Neural progenitor cell (in vitro differentiated cells): ENCODE results near the gene CABP7.

ENCODE experiments used
- EZH2phosphoT487 ChIP-seq: fragments of 200-600 bp; sonication (generic); IDR thresholded peaks from 2 replicates; pipeline ENCODE4 v1.6.1; 2017; ENCODE audit warnings: antibody characterized with exemption
- TF ChIP-seq, protein P1 (sequence below): fragments of 200-600 bp; sonication (generic); IDR thresholded peaks from 2 replicates; pipeline ENCODE4 v1.5.1; 2017; ENCODE audit warnings: antibody characterized with exemption, mild to moderate bottlenecking

DNA sequence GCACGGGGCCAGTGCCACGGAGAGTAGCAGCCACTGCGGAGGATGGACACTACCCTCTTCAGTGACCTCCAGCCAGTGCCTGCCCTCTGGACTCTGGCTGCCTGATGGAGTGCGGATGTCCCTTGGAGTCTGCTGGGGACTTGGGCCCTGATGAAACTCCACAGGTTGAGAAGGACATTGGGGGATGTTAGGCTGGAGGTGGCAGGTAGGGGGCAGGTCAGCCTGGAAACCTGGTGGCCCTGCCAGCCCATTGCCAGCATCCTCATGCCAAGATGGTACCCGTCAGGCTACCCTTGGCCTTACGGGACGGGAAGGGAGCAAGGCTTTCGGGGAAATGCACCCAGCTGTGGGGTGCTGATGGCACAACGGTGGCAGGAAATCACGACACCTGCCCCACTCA is 4.0 kb downstream of the CABP7 start:
- TF ChIP-seq, protein P1, sequence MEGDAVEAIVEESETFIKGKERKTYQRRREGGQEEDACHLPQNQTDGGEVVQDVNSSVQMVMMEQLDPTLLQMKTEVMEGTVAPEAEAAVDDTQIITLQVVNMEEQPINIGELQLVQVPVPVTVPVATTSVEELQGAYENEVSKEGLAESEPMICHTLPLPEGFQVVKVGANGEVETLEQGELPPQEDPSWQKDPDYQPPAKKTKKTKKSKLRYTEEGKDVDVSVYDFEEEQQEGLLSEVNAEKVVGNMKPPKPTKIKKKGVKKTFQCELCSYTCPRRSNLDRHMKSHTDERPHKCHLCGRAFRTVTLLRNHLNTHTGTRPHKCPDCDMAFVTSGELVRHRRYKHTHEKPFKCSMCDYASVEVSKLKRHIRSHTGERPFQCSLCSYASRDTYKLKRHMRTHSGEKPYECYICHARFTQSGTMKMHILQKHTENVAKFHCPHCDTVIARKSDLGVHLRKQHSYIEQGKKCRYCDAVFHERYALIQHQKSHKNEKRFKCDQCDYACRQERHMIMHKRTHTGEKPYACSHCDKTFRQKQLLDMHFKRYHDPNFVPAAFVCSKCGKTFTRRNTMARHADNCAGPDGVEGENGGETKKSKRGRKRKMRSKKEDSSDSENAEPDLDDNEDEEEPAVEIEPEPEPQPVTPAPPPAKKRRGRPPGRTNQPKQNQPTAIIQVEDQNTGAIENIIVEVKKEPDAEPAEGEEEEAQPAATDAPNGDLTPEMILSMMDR = no peak
- no peak for TF ChIP-seq EZH2phosphoT487
